ENCODE data around the gene KCNA2.

The KCNA2 gene

DNA sequence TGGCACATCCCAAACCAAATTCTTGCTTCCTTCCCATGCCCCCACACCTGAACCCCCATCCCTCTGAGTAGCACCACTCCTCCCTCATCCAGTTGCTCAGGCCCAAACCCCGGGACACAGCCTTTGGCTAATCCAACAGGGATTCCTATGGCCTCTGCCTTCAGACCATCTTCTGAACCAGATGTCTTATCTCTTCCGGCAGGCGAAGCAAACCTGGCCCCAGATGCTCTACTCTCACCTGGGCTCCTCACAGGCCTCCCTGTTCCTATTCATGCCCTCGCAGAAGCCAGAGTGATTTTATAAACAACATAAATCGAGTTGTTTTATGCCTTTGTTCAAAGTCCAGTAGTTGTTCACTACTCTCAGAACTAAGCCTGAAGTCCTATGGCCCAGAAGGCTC, 12.5 kb upstream of the KCNA2 start:
- no peaks in the 10 kb centered on the region for H3K4me1 ChIP-seq (ENCODE audit: control insufficient read depth, insufficient read depth, low read length)
- CTCF ChIA-PET, result interaction anchor here (0.6 to 8.5 kb wide), 32 partner anchors 11 to 432 kb away, joined by 3 to 159 read pairs (median 4); partner anchors contain the start of genes KCNA10 and KCNA2
- POLR2A ChIA-PET, result no interaction called here
- H3K27ac ChIP-seq (ENCODE audit: extremely low read depth, low read depth, low read length), result no peak overlapping the region
- H3K36me3 ChIP-seq (ENCODE audit: control insufficient read depth in 2 of 2, insufficient read depth in 1 of 2, low read length in 2 of 2), result no peaks in the 10 kb centered on the region
- no peaks in the 10 kb centered on the region for H3K9me3 ChIP-seq (ENCODE audit: control insufficient read depth, insufficient read depth, low read depth, low read length)
- no peak overlapping the region for H3K4me3 ChIP-seq (ENCODE audit: low read depth, low read length)
- TF ChIP-seq ZNF157 (tag by site-specific recombination; IDR thresholded peaks at IDR 0.05) (no peak), ZNF558 (tag by site-specific recombination; IDR thresholded peaks at IDR 0.05) (no peak), ZBTB44 (tag by site-specific recombination; IDR thresholded peaks at IDR 0.05) (no peak), KLF9 (tag by site-specific recombination; IDR thresholded peaks at IDR 0.05; ENCODE audit: low read depth) (no peak), ZNF311 (tag by site-specific recombination; IDR thresholded peaks at IDR 0.05; ENCODE audit: borderline replicate concordance) (no peak), ZNF138 (tag by site-specific recombination; IDR thresholded peaks at IDR 0.05; ENCODE audit: borderline replicate concordance) (no peak), SETDB1 (IDR thresholded peaks at IDR 0.05; ENCODE audit: insufficient read length, low read length) (no peak), BCL11B (tag by site-specific recombination; IDR thresholded peaks at IDR 0.05; ENCODE audit: low read depth) (no peak), ZNF768 (tag by site-specific recombination; IDR thresholded peaks at IDR 0.05) (no peak), ZNF404 (tag by site-specific recombination; IDR thresholded peaks at IDR 0.05) (no peak), MEIS1 (CRISPR knock-in tag; IDR thresholded peaks at IDR 0.05; ENCODE audit: borderline replicate concordance) (no peak), ZNF10 (tag by site-specific recombination; IDR thresholded peaks at IDR 0.05) (no peak), RBAK (tag by site-specific recombination; IDR thresholded peaks at IDR 0.05) (no peak), ZBTB26 (tag by site-specific recombination; optimal IDR thresholded peaks at IDR 0.05) (no peak), ZNF302 (tag by site-specific recombination; IDR thresholded peaks at IDR 0.05; ENCODE audit: low read depth) (no peak), OSR2 (tag by site-specific recombination; IDR thresholded peaks at IDR 0.05) (no peak), ZNF76 (tag by site-specific recombination; IDR thresholded peaks at IDR 0.05; ENCODE audit: borderline replicate concordance, low read depth) (no peak), ZSCAN23 (tag by site-specific recombination; IDR thresholded peaks at IDR 0.05) (no peak)

GRCh38 chr1:110617589-110617988, 11.4 kb upstream of the KCNA2 start:
- no peaks in the 10 kb centered on the region for H3K9me3 ChIP-seq (ENCODE audit: control insufficient read depth, insufficient read depth, low read depth, low read length)
- ChIA-PET POLR2A (no interaction called here), CTCF (interaction anchor here (0.6 to 8.5 kb wide), 11 partner anchors 12 to 213 kb away, joined by 3 to 159 read pairs (median 6); partner anchors contain the start of genes KCNA10 and KCNA2)
- no peak overlapping the region for H3K27ac ChIP-seq (ENCODE audit: extremely low read depth, low read depth, low read length)
- no peaks in the 10 kb centered on the region for H3K36me3 ChIP-seq (ENCODE audit: control insufficient read depth in 2 of 2, insufficient read depth in 1 of 2, low read length in 2 of 2)
- no peak overlapping the region for H3K4me3 ChIP-seq (ENCODE audit: low read depth, low read length)
- H3K4me1 ChIP-seq (ENCODE audit: control insufficient read depth, insufficient read depth, low read length), result no peaks in the 10 kb centered on the region
- TF ChIP-seq, protein P1, sequence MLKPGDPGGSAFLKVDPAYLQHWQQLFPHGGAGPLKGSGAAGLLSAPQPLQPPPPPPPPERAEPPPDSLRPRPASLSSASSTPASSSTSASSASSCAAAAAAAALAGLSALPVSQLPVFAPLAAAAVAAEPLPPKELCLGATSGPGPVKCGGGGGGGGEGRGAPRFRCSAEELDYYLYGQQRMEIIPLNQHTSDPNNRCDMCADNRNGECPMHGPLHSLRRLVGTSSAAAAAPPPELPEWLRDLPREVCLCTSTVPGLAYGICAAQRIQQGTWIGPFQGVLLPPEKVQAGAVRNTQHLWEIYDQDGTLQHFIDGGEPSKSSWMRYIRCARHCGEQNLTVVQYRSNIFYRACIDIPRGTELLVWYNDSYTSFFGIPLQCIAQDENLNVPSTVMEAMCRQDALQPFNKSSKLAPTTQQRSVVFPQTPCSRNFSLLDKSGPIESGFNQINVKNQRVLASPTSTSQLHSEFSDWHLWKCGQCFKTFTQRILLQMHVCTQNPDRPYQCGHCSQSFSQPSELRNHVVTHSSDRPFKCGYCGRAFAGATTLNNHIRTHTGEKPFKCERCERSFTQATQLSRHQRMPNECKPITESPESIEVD (tag by site-specific recombination; IDR thresholded peaks at IDR 0.05), result no peak
- TF ChIP-seq ZNF140 (tag by site-specific recombination; IDR thresholded peaks at IDR 0.05) (no peak), OVOL3 (tag by site-specific recombination; IDR thresholded peaks at IDR 0.05) (no peak), ZNF26 (tag by site-specific recombination; IDR thresholded peaks at IDR 0.05) (no peak), ZNF843 (tag by site-specific recombination; IDR thresholded peaks at IDR 0.05) (no peak), ZNF37A (tag by site-specific recombination; IDR thresholded peaks at IDR 0.05) (no peak), ZNF654 (tag by site-specific recombination; IDR thresholded peaks at IDR 0.05; ENCODE audit: low read depth) (no peak), AEBP2 (tag by site-specific recombination; IDR thresholded peaks at IDR 0.05; ENCODE audit: borderline replicate concordance) (no peak), ZNF202 (tag by site-specific recombination; IDR thresholded peaks at IDR 0.05; ENCODE audit: borderline replicate concordance) (no peak), ZNF548 (tag by site-specific recombination; IDR thresholded peaks at IDR 0.05) (no peak), REPIN1 (tag by site-specific recombination; IDR thresholded peaks at IDR 0.05; ENCODE audit: low read depth) (no peak), ZNF404 (tag by site-specific recombination; IDR thresholded peaks at IDR 0.05) (no peak), ZNF701 (tag by site-specific recombination; IDR thresholded peaks at IDR 0.05) (no peak), SETDB1 (IDR thresholded peaks at IDR 0.05; ENCODE audit: insufficient read length, low read length) (no peak)
